ENCODE data around the gene RND3. TPM values are rescaled to one million over a fixed set of nuclear protein-coding genes. Genes with fewer than 3 reads are reported as not detected.

The RND3 gene
- total RNA-seq, 2 donors from 2014 or later, result 4.9 to 10.6 TPM

- WGBS, 2 donors, result 82 to 94% methylated on average over 3 of the region's 3 CpGs
- DNase-seq, result no peak
- intact Hi-C loops (cut with DNase I), result no loop called here
- Histone ChIP-seq H3K27me3 (no peaks in the 10 kb centered on the region), H3K9me3 (no peaks in the 10 kb centered on the region), H3K4me3 (no peak overlapping the region), H3K27ac (no peak overlapping the region), H3K4me1 (no peaks in the 10 kb centered on the region), H3K36me3 (replicated peaks in 1 of 2; ENCODE audit: insufficient read depth in 1 of 2, low read depth in 2 of 2) (no peaks in the 10 kb centered on the region)
- TF ChIP-seq CTCF (IDR thresholded peaks at IDR 0.05), result no peak
- no peak for TF ChIP-seq POLR2A (IDR thresholded peaks at IDR 0.05)
- ATAC-seq, result no peak
Measured at GRCh38 chr2:150429384-150429961, 58.0 kb downstream of the RND3 start.

- H3K4me1 ChIP-seq, result no peaks in the 10 kb centered on the region
- DNase-seq (no peak), ATAC-seq (no peak)
- TF ChIP-seq POLR2A (IDR thresholded peaks at IDR 0.05) (no peak), CTCF (IDR thresholded peaks at IDR 0.05) (no peak)
- H3K36me3 ChIP-seq (replicated peaks in 1 of 2; ENCODE audit: insufficient read depth in 1 of 2, low read depth in 2 of 2), result no peaks in the 10 kb centered on the region
- 54 to 71% methylated on average over 2 of the region's 2 CpGs for WGBS, 2 donors
- no peaks in the 10 kb centered on the region for H3K27me3 ChIP-seq
- intact Hi-C loops (cut with DNase I), result no loop called here
- no peak overlapping the region for H3K4me3 ChIP-seq
- H3K27ac ChIP-seq, result no peak overlapping the region
- H3K9me3 ChIP-seq, result no peaks in the 10 kb centered on the region
Measured at GRCh38 chr2:150428641-150429040, 58.8 kb downstream of the RND3 start.

GRCh38 chr2:150427298-150427697 lies 60.2 kb downstream of the RND3 start:
- no peak overlapping the region for H3K27ac ChIP-seq
- ATAC-seq, result no peak
- DNase-seq, result no peak
- intact Hi-C loops (cut with DNase I), result no loop called here
- no peak overlapping the region for H3K4me3 ChIP-seq
- H3K9me3 ChIP-seq, result no peaks in the 10 kb centered on the region
- no peaks in the 10 kb centered on the region for H3K27me3 ChIP-seq
- no peaks in the 10 kb centered on the region for H3K4me1 ChIP-seq
- 55% methylated on average over 3 of the region's 3 CpGs for WGBS, 2 donors
- TF ChIP-seq CTCF (IDR thresholded peaks at IDR 0.05) (no peak), POLR2A (IDR thresholded peaks at IDR 0.05) (no peak)
- no peaks in the 10 kb centered on the region for H3K36me3 ChIP-seq (replicated peaks in 1 of 2; ENCODE audit: insufficient read depth in 1 of 2, low read depth in 2 of 2)

GRCh38 chr2:150426724-150427123 lies 60.7 kb downstream of the RND3 start:
- no peaks in the 10 kb centered on the region for H3K4me1 ChIP-seq
- no peak overlapping the region for H3K27ac ChIP-seq
- H3K27me3 ChIP-seq, result no peaks in the 10 kb centered on the region
- ATAC-seq (no peak), DNase-seq (no peak)
- no peaks in the 10 kb centered on the region for H3K36me3 ChIP-seq (replicated peaks in 1 of 2; ENCODE audit: insufficient read depth in 1 of 2, low read depth in 2 of 2)
- TF ChIP-seq POLR2A (IDR thresholded peaks at IDR 0.05) (no peak), CTCF (IDR thresholded peaks at IDR 0.05) (no peak)
- WGBS, 2 donors, result 60 to 69% methylated on average over 4 of the region's 4 CpGs
- no peak overlapping the region for H3K4me3 ChIP-seq
- intact Hi-C loops (cut with DNase I), result no loop called here
- H3K9me3 ChIP-seq, result no peaks in the 10 kb centered on the region

- WGBS, 2 donors, result 50 to 65% methylated on average over 2 of the region's 2 CpGs
- Histone ChIP-seq H3K4me1 (no peaks in the 10 kb centered on the region), H3K9me3 (no peaks in the 10 kb centered on the region), H3K4me3 (no peak overlapping the region), H3K27ac (no peak overlapping the region), H3K27me3 (no peaks in the 10 kb centered on the region), H3K36me3 (replicated peaks in 1 of 2; ENCODE audit: insufficient read depth in 1 of 2, low read depth in 2 of 2) (no peaks in the 10 kb centered on the region)
- DNase-seq, result no peak
- intact Hi-C loops (cut with DNase I), result no loop called here
- no peak for ATAC-seq
- TF ChIP-seq POLR2A (IDR thresholded peaks at IDR 0.05), result no peak
- no peak for TF ChIP-seq CTCF (IDR thresholded peaks at IDR 0.05)
Measured at GRCh38 chr2:150426315-150426714, 61.2 kb downstream of the RND3 start.

Data from body of pancreas (tissue), 4 donors.